Ishikawa (cell line): ENCODE data around the gene RIMOC1.

Source experiments
- CEBPB ChIP-seq: IDR thresholded peaks from 2 replicates; pipeline ENCODE4 v1.6.1; 2012
- CREB1 ChIP-seq: IDR thresholded peaks from 2 replicates; pipeline ENCODE4 v1.6.1; 2012; ENCODE audit warnings: low read depth
- EGR1 ChIP-seq: IDR thresholded peaks from 2 replicates; pipeline ENCODE4 v1.6.1; 2012
- EP300 ChIP-seq: IDR thresholded peaks from 2 replicates; pipeline ENCODE4 v1.6.1; 2012; ENCODE audit warnings: borderline replicate concordance
- FOXM1 ChIP-seq: IDR thresholded peaks from 2 replicates; pipeline ENCODE4 v1.6.1; 2012; ENCODE audit warnings: low read depth, borderline replicate concordance
- NFIC ChIP-seq: IDR thresholded peaks from 2 replicates; pipeline ENCODE4 v1.6.1; 2012
- RAD21 ChIP-seq: IDR thresholded peaks from 2 replicates; pipeline ENCODE4 v1.6.1; 2012; ENCODE audit warnings: low read depth
- TAF1 ChIP-seq: IDR thresholded peaks from 2 replicates; pipeline ENCODE4 v1.6.1; 2012; ENCODE audit warnings: low read depth, mild to moderate bottlenecking
- TEAD4 ChIP-seq: IDR thresholded peaks from 2 replicates; pipeline ENCODE4 v1.6.1; 2012
- YY1 ChIP-seq: IDR thresholded peaks from 2 replicates; pipeline ENCODE4 v1.6.1; 2012; ENCODE audit warnings: low read depth
- ZBTB7A ChIP-seq: IDR thresholded peaks from 2 replicates; pipeline ENCODE4 v1.6.1; 2012; ENCODE audit warnings: low read depth
- TF ChIP-seq, protein P1 (sequence below): IDR thresholded peaks from 2 replicates; pipeline ENCODE4 v1.6.1; 2012
- TF ChIP-seq, protein P2 (sequence below): IDR thresholded peaks from 2 replicates; pipeline ENCODE4 v1.6.1; 2012; ENCODE audit warnings: low read depth, mild to moderate bottlenecking
- TF ChIP-seq, protein P3 (sequence below): IDR thresholded peaks from 2 replicates; pipeline ENCODE4 v1.6.1; 2012

DNA sequence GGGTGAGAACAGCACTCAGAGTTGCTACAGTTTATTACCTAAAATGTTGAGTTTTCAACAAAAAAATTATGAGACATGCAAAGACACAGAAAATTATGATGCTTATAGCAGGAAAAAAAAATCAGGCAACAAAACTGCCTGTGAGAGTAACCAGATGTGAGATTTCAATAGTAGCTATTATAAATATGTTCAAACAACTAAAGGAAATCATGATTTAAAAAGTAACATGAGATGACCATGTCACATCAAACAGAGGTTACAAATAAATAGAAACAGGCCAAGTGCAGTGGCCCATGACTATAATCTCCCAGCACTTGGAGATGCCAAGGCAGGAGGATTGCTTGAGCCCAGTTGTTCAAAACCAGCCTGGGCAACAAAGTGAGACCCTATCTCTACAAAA, 12.1 kb upstream of the RIMOC1 start:
- TF ChIP-seq FOXM1 (no peak), TAF1 (no peak), EP300 (no peak), RAD21 (no peak), CEBPB (no peak), CREB1 (no peak), ZBTB7A (no peak), YY1 (no peak), EGR1 (no peak), NFIC (no peak), TEAD4 (no peak)
- TF ChIP-seq, protein P1, sequence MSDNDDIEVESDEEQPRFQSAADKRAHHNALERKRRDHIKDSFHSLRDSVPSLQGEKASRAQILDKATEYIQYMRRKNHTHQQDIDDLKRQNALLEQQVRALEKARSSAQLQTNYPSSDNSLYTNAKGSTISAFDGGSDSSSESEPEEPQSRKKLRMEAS: no peak
- TF ChIP-seq, protein P2, sequence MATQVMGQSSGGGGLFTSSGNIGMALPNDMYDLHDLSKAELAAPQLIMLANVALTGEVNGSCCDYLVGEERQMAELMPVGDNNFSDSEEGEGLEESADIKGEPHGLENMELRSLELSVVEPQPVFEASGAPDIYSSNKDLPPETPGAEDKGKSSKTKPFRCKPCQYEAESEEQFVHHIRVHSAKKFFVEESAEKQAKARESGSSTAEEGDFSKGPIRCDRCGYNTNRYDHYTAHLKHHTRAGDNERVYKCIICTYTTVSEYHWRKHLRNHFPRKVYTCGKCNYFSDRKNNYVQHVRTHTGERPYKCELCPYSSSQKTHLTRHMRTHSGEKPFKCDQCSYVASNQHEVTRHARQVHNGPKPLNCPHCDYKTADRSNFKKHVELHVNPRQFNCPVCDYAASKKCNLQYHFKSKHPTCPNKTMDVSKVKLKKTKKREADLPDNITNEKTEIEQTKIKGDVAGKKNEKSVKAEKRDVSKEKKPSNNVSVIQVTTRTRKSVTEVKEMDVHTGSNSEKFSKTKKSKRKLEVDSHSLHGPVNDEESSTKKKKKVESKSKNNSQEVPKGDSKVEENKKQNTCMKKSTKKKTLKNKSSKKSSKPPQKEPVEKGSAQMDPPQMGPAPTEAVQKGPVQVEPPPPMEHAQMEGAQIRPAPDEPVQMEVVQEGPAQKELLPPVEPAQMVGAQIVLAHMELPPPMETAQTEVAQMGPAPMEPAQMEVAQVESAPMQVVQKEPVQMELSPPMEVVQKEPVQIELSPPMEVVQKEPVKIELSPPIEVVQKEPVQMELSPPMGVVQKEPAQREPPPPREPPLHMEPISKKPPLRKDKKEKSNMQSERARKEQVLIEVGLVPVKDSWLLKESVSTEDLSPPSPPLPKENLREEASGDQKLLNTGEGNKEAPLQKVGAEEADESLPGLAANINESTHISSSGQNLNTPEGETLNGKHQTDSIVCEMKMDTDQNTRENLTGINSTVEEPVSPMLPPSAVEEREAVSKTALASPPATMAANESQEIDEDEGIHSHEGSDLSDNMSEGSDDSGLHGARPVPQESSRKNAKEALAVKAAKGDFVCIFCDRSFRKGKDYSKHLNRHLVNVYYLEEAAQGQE: no peak
- TF ChIP-seq, protein P3, sequence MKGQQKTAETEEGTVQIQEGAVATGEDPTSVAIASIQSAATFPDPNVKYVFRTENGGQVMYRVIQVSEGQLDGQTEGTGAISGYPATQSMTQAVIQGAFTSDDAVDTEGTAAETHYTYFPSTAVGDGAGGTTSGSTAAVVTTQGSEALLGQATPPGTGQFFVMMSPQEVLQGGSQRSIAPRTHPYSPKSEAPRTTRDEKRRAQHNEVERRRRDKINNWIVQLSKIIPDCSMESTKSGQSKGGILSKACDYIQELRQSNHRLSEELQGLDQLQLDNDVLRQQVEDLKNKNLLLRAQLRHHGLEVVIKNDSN: no peak
